Activated CD8-positive, alpha-beta memory T cell treated with anti-CD3 and anti-CD28 coated beads, Interleukin-2, amount 10 ng/mL, durations not matched to agents 7 days and 5 days (primary cell): Measurements from ENCODE around the gene RASAL2. TPM values are rescaled to one million over a fixed set of nuclear protein-coding genes. Genes with fewer than 3 reads are reported as not detected.

Source experiments
- ATAC-seq: fragments of 150-1000 bp; cut with Tn5 transposase; one replicate; pipeline ENCODE4 v1.10.0; 2021; ENCODE audit warnings: moderate library complexity
- CTCF ChIA-PET: fragments of 350-600 bp; sonication (Branson Sonifier 250); formaldehyde crosslinking; loops from one replicate; lab custom pipeline; 2021; ENCODE audit warnings: antibody characterized with exemption; lab: Charles Lee
- DNase-seq: peaks from one replicate; pipeline ENCODE4 v3.0.0-alpha.2; 2020
- H3K27ac Mint-ChIP-seq: one replicate; pipeline ENCODE4 v1.8.0; 2021; ENCODE audit warnings: mild to moderate bottlenecking, mixed read lengths
- H3K27me3 Mint-ChIP-seq: one replicate; pipeline ENCODE4 v1.8.0; 2021; ENCODE audit warnings: mixed read lengths
- H3K36me3 Mint-ChIP-seq: one replicate; pipeline ENCODE4 v1.8.0; 2021; ENCODE audit warnings: mild to moderate bottlenecking, mixed read lengths
- H3K4me1 Mint-ChIP-seq: one replicate; pipeline ENCODE4 v1.8.0; 2021; ENCODE audit warnings: mixed read lengths
- H3K4me3 Mint-ChIP-seq: one replicate; pipeline ENCODE4 v1.8.0; 2021; ENCODE audit warnings: mild to moderate bottlenecking, moderate library complexity, mixed read lengths
- H3K9me3 Mint-ChIP-seq: one replicate; pipeline ENCODE4 v1.8.0; 2022; ENCODE audit warnings: low read depth, mixed read lengths
- total RNA-seq, 2 experiments: library from RNA; stranded (reverse); gene quantifications; one replicate each; pipeline ENCODE4 v1.2.3, GENCODE V29; 2021

RASAL2 gene
- total RNA-seq, 2 experiments from 2014 or later, result not detected

- H3K4me1 Mint-ChIP-seq, result no peaks in the 10 kb centered on the region
- H3K36me3 Mint-ChIP-seq, result no peaks in the 10 kb centered on the region
- CTCF ChIA-PET, result no interaction called here
- no peaks in the 10 kb centered on the region for H3K27me3 Mint-ChIP-seq
- ATAC-seq, result no peak
- H3K4me3 Mint-ChIP-seq, result no peak overlapping the region
- no peak overlapping the region for H3K27ac Mint-ChIP-seq
- no peaks in the 10 kb centered on the region for H3K9me3 Mint-ChIP-seq
- DNase-seq, result no peak
Observed at GRCh38 chr1:178509414-178510007, 415.6 kb downstream of the RASAL2 start.

DNA sequence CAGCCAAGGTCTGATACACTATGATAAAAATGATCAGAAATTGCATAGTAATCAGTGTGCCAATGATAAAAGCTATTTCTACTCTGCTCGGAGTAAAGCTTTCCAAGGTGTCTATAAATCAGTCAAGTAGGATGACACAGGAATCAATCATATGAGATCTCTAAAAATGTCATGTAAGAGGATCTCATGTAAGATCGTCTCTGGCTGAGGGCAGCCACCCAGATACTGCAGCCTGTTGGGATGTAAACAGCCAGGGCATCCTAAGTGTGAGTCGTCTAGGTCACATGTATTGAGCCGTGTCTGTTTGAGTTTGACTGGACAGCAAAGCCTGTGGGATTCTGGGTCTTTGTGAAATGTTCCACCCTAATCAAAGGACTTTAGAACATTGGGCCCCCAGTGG, 416.3 kb downstream of the RASAL2 start:
- H3K27me3 Mint-ChIP-seq, result no peaks in the 10 kb centered on the region
- CTCF ChIA-PET, result no interaction called here

DNA sequence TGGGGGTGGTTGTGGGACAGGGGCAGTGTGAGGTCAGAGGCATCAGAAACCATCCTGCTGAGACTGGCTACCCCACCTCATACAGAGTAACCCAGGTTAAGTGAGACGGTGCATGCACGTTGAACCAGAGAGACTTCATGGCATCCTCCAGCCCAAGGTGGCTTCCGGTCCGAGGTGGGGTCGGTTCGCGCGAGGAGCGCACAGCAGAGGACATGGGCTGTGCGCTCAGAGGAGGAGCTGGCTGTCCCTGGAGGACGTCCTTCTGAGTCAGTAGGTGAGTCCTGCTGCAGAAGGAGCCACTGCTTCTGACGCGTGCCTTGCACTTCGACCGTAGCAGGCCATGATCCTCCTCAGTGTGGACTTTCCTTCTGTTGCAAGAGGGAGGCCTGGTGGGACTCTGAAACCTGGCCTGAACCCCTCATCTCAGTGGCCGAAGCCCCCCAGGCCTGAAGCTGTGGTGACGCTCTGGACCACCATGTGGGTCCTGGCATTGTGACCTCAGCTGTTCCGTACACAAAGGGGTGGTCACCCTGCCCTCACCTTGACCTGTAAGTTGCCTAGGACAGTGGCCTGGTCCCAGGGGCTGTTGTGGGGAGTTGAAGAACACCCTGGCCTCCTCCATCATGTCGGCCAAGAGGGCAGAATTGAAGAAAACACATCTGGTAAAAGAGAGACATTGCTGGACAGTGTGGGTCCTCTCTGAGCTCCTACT, 418.8 kb downstream of the RASAL2 start, which contains the start of gene TEX35:
TSS of gene TEX35 (plus strand) at position 544 of the 712 bp plus-strand sequence. CDS start at position 624, 80 bp downstream.
- Mint-ChIP-seq H3K4me3 (no peak within 1 kb of the TSS), H3K27ac (no peak within 1 kb of the TSS), H3K27me3 (no peaks in the 10 kb centered on the region), H3K36me3 (no peaks in the 10 kb centered on the region), H3K9me3 (no peaks in the 10 kb centered on the region), H3K4me1 (no peaks in the 10 kb centered on the region)
- ATAC-seq, result no peak
- no peak for DNase-seq
- CTCF ChIA-PET, result interaction anchor here (0.8 kb wide), 1 partner anchor 20 kb away, joined by 3 read pairs; no protein-coding TSS in a partner anchor

More for the DNA sequence above, 416.3 kb downstream of the RASAL2 start:
- H3K4me3 Mint-ChIP-seq, result no peak overlapping the region
- H3K36me3 Mint-ChIP-seq, result no peaks in the 10 kb centered on the region
- no peak overlapping the region for H3K27ac Mint-ChIP-seq
- H3K9me3 Mint-ChIP-seq, result no peaks in the 10 kb centered on the region
- DNase-seq, result no peak
- no peaks in the 10 kb centered on the region for H3K4me1 Mint-ChIP-seq
- ATAC-seq, result no peak

- DNase-seq, result no peak
- Mint-ChIP-seq H3K27ac (no peak overlapping the region), H3K4me1 (no peaks in the 10 kb centered on the region), H3K9me3 (no peaks in the 10 kb centered on the region), H3K36me3 (no peaks in the 10 kb centered on the region), H3K4me3 (no peak overlapping the region), H3K27me3 (no peaks in the 10 kb centered on the region)
- CTCF ChIA-PET, result no interaction called here
- ATAC-seq, result no peak
Observed at GRCh38 chr1:178513278-178513983, 419.5 kb downstream of the RASAL2 start.

- H3K4me3 Mint-ChIP-seq, result no peak overlapping the region
- H3K9me3 Mint-ChIP-seq, result no peaks in the 10 kb centered on the region
- CTCF ChIA-PET, result interaction anchor here (1.4 to 1.8 kb wide), 2 partner anchors 17 to 487 kb away, joined by 5 to 7 read pairs; no protein-coding TSS in a partner anchor
- no peak for ATAC-seq
- no peaks in the 10 kb centered on the region for H3K4me1 Mint-ChIP-seq
- no peak for DNase-seq
- H3K36me3 Mint-ChIP-seq, result no peaks in the 10 kb centered on the region
- no peak overlapping the region for H3K27ac Mint-ChIP-seq
- H3K27me3 Mint-ChIP-seq, result peaks cover 2% of the 10 kb centered on the region
Observed at GRCh38 chr1:178516110-178516509, 422.2 kb downstream of the RASAL2 start.

GRCh38 chr1:178518894-178519293, 425.0 kb downstream of the RASAL2 start:
- H3K27me3 Mint-ChIP-seq, result peaks cover 2% of the 10 kb centered on the region

GRCh38 chr1:178520803-178521202, 426.9 kb downstream of the RASAL2 start:
- DNase-seq (no peak), ATAC-seq (no peak)
- CTCF ChIA-PET, result interaction anchor here (2.2 kb wide), 1 partner anchor 21 kb away, joined by 6 read pairs; no protein-coding TSS in a partner anchor
- Mint-ChIP-seq H3K4me1 (no peaks in the 10 kb centered on the region), H3K27ac (no peak overlapping the region), H3K9me3 (no peaks in the 10 kb centered on the region), H3K4me3 (no peak overlapping the region), H3K36me3 (no peaks in the 10 kb centered on the region), H3K27me3 (peaks cover 2% of the 10 kb centered on the region)

More at GRCh38 chr1:178518894-178519293, 425.0 kb downstream of the RASAL2 start:
- Mint-ChIP-seq H3K36me3 (no peaks in the 10 kb centered on the region), H3K4me3 (no peak overlapping the region), H3K4me1 (no peaks in the 10 kb centered on the region), H3K27ac (no peak overlapping the region), H3K9me3 (no peaks in the 10 kb centered on the region)
- CTCF ChIA-PET, result interaction anchor here (2.2 kb wide), 1 partner anchor 23 kb away, joined by 6 read pairs; no protein-coding TSS in a partner anchor
- DNase-seq, result no peak
- ATAC-seq, result no peak

GRCh38 chr1:178521241-178521640, 427.3 kb downstream of the RASAL2 start:
- no peaks in the 10 kb centered on the region for H3K9me3 Mint-ChIP-seq
- CTCF ChIA-PET, result no interaction called here

DNA sequence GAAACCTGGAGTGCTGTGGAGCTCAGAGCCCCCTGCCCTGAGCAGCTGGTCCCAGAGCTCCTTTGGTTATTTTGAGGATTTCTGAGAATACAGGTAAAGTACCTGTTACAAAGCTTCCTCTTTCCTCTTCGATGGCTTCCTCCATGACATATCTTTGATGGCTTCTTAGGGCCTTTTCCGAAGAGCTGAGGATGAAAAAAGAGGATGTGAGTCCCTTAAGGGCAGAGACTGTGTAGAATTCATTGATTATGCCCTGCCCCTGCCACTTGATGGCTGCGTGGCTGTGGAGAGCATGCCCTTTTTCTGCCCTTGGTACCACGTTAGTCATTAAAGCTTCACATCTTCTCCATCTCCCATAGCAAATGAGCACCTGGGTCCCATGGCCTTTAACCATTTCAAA, 433.2 kb downstream of the RASAL2 start:
- CTCF ChIA-PET, result interaction anchor here (1.2 to 1.4 kb wide), 2 partner anchors 15 to 226 kb away, joined by 4 read pairs; no protein-coding TSS in a partner anchor
- no peaks in the 10 kb centered on the region for H3K9me3 Mint-ChIP-seq
- H3K4me3 Mint-ChIP-seq, result no peak overlapping the region
- ATAC-seq (no peak), DNase-seq (no peak)
- no peaks in the 10 kb centered on the region for H3K4me1 Mint-ChIP-seq
- no peaks in the 10 kb centered on the region for H3K27me3 Mint-ChIP-seq
- H3K27ac Mint-ChIP-seq, result no peak overlapping the region
- no peaks in the 10 kb centered on the region for H3K36me3 Mint-ChIP-seq

More at GRCh38 chr1:178521241-178521640, 427.3 kb downstream of the RASAL2 start:
- H3K4me1 Mint-ChIP-seq, result no peaks in the 10 kb centered on the region
- no peak overlapping the region for H3K27ac Mint-ChIP-seq
- no peak overlapping the region for H3K4me3 Mint-ChIP-seq
- ATAC-seq (no peak), DNase-seq (no peak)
- peaks cover 2% of the 10 kb centered on the region for H3K27me3 Mint-ChIP-seq
- H3K36me3 Mint-ChIP-seq, result no peaks in the 10 kb centered on the region

DNA sequence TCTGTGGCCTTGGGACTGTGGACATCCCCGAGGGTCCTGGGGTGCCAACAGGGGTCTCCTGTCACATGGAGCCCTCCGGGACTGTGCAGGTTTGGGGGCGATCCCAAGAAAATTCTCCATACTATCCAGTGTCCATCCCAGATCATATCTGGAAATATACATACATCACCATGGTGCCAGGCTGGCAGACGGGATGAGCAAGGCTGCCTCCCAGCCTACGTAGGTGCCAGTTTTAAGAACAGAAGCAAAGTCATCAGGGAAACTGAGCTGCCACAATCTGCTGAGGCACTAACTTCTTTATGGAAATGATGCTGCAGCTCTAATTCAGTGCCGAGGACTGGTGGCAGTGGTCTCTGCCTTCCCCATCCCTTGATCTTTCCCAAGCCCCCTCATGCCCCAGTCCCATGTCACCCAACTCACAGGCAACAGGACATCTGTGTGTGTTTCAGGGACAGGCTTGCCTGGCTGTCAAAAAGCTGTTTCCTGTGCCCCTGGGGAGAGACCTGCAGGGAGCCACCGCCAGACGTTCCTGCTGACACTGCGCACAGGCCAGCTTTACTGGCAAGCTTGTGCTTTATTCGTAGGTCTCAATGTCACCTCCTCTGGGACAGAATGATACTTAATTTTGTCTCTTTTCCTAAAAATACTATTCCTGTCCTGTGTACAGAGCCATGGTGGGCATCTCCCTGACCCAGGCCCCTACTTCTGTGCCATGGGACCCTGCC, 434.5 kb downstream of the RASAL2 start:
- CTCF ChIA-PET, result interaction anchor here (1.1 kb wide), 1 partner anchor 13 kb away, joined by 3 read pairs; no protein-coding TSS in a partner anchor
- Mint-ChIP-seq H3K27me3 (no peaks in the 10 kb centered on the region), H3K4me1 (peaks cover 2% of the 10 kb centered on the region), H3K4me3 (no peak overlapping the region), H3K27ac (no peak overlapping the region), H3K9me3 (no peaks in the 10 kb centered on the region), H3K36me3 (no peaks in the 10 kb centered on the region)
- DNase-seq (no peak), ATAC-seq (no peak)

- no peak overlapping the region for H3K27ac Mint-ChIP-seq
- H3K4me3 Mint-ChIP-seq, result no peak overlapping the region
- DNase-seq, result no peak
- no peak for ATAC-seq
- CTCF ChIA-PET, result interaction anchor here (1.1 kb wide), 1 partner anchor 13 kb away, joined by 3 read pairs; no protein-coding TSS in a partner anchor
- no peaks in the 10 kb centered on the region for H3K36me3 Mint-ChIP-seq
- H3K4me1 Mint-ChIP-seq, result peaks cover 2% of the 10 kb centered on the region
- H3K9me3 Mint-ChIP-seq, result no peaks in the 10 kb centered on the region
- no peaks in the 10 kb centered on the region for H3K27me3 Mint-ChIP-seq
Observed at GRCh38 chr1:178528953-178529335, 435.0 kb downstream of the RASAL2 start.

DNA sequence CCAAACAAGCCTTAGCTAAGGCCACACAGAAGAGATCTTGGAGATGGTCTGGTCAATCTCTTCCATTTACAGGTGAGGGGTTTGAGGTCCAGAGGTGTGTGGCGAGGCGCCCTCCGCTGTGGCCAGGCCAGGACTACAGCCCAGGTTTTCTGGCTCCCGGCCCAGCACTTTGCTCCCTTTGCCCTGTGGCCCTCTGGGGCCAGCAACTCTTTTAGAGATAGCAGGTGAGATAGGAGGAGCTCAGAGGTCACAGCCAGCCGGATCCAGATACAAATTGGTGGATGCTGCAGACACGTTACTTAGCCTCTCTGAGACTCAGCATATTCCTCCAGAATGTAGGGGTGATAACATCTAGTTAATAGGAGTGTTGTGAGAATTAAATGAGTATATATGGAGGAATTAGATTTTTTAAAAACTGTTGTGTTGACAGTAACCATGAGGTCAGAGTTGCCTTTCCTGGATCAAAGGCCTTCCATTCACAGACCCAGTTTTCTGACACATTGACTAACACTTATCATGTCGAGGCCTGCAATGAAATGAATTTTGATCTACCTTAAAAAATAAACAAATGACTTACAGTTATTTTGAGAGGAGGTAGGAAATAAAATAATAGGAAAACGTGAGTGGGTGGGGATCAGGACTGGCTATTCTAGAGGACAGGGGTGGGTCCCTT, 435.6 kb downstream of the RASAL2 start:
- Mint-ChIP-seq H3K4me1 (peaks cover 2% of the 10 kb centered on the region), H3K9me3 (no peaks in the 10 kb centered on the region), H3K4me3 (no peak overlapping the region), H3K27ac (no peak overlapping the region), H3K27me3 (no peaks in the 10 kb centered on the region), H3K36me3 (no peaks in the 10 kb centered on the region)
- CTCF ChIA-PET, result interaction anchor here (1.1 kb wide), 1 partner anchor 12 kb away, joined by 3 read pairs; no protein-coding TSS in a partner anchor
- no peak for ATAC-seq
- DNase-seq, result no peak
